H1 (cell line): Measurements from ENCODE around the gene MARCHF2. TPM values are rescaled to one million over a fixed set of nuclear protein-coding genes. Genes with fewer than 3 reads are reported as not detected.

Experiments used
- CTCF ChIA-PET: fragments of 300-600 bp; sonication (Branson Sonifier 250); formaldehyde crosslinking; loops from one replicate; lab custom pipeline; 2021; ENCODE audit not compliant: partially characterized antibody; lab: Charles Lee
- POLR2A ChIA-PET: fragments of 300-600 bp; sonication (Branson Sonifier 250); formaldehyde crosslinking; loops from one replicate; lab custom pipeline; 2021; ENCODE audit warnings: inconsistent platforms; ENCODE audit not compliant: partially characterized antibody; lab: Charles Lee
- DNase-seq, 2 experiments: peaks; one replicate each; pipeline versions ENCODE4 v3.0.0 to v3.0.0-alpha.2; 2010 to 2022; ENCODE audit warnings: low spot score in 2 of 2, low read depth in 1 of 2, mixed read lengths in 1 of 2
- FAIRE-seq: peaks from 2 replicates; lab custom pipeline; 2011; peaks lifted over from hg19 to GRCh38; lab: Jason Lieb, UNC
- H2AFZ ChIP-seq: 2 replicates; pipeline ENCODE4 v1.8.1; 2012; ENCODE audit warnings: low read length, inconsistent platforms
- H2AK5ac ChIP-seq: 2 replicates; pipeline ENCODE4 v1.6.1; 2013; ENCODE audit warnings: low read depth, low read length
- H2BK120ac ChIP-seq: replicated peaks from 2 replicates; pipeline ENCODE3; 2013; ENCODE audit warnings: low read depth, low read length, inconsistent platforms
- H2BK12ac ChIP-seq: 2 replicates; pipeline ENCODE4 v1.6.1; 2013; ENCODE audit warnings: low read depth, low read length
- H2BK15ac ChIP-seq: 2 replicates; pipeline ENCODE4 v1.6.1; 2013; ENCODE audit warnings: low read length
- H2BK20ac ChIP-seq: 2 replicates; pipeline ENCODE4 v1.6.1; 2013; ENCODE audit warnings: low read length
- H2BK5ac ChIP-seq: 2 replicates; pipeline ENCODE4 v1.6.1; 2013; ENCODE audit warnings: low read depth, low read length
- H3K14ac ChIP-seq: 2 replicates; pipeline ENCODE4 v1.6.1; 2013; ENCODE audit warnings: inconsistent platforms; ENCODE audit not compliant: insufficient read length
- H3K18ac ChIP-seq: 2 replicates; pipeline ENCODE4 v1.6.1; 2013; ENCODE audit warnings: low read length; ENCODE audit errors: extremely low read depth
- H3K23ac ChIP-seq: 2 replicates; pipeline ENCODE4 v1.6.1; 2013; ENCODE audit warnings: inconsistent platforms; ENCODE audit not compliant: insufficient read length
- H3K23me2 ChIP-seq: 2 replicates; pipeline ENCODE4 v1.6.1; 2013; ENCODE audit warnings: low read depth, low read length
- H3K27ac ChIP-seq: 2 replicates; pipeline ENCODE4 v1.6.1; 2011; ENCODE audit warnings: low read depth, low read length, inconsistent platforms
- H3K27me3 ChIP-seq, 4 experiments: replicated peaks in 1 of 4; 1 replicate in 1 of 4; 2 replicates in 3 of 4; pipeline versions ENCODE4 v1.6.1 to v1.8.1; 2011 to 2013; ENCODE audit warnings: low read length in 3 of 4, mild to moderate bottlenecking in 3 of 4, inconsistent platforms in 2 of 4, mixed read lengths in 2 of 4, moderate library complexity in 1 of 4; ENCODE audit not compliant: control insufficient read depth in 3 of 4, insufficient read depth in 3 of 4; ENCODE audit errors: extremely low read depth in 1 of 4
- H3K36me3 ChIP-seq, 4 experiments: 2 replicates each; pipeline versions ENCODE4 v1.6.1 to v1.8.1; 2011 to 2013; ENCODE audit warnings: mild to moderate bottlenecking in 4 of 4, low read length in 3 of 4, moderate library complexity in 2 of 4, control low read depth in 1 of 4, inconsistent platforms in 1 of 4; ENCODE audit not compliant: insufficient read depth in 4 of 4, control insufficient read depth in 2 of 4
- H3K4ac ChIP-seq: replicated peaks from 2 replicates; pipeline ENCODE3; 2013; ENCODE audit warnings: low read length, low read depth, mixed read lengths, inconsistent platforms; ENCODE audit not compliant: insufficient read length
- H3K4me1 ChIP-seq, 4 experiments: replicated peaks in 1 of 4; 1 replicate in 1 of 4; 2 replicates in 3 of 4; pipeline versions ENCODE4 v1.6.1 to v1.8.1; 2011 to 2013; ENCODE audit warnings: low read length in 3 of 4, inconsistent platforms in 2 of 4, mixed read lengths in 1 of 4; ENCODE audit not compliant: insufficient read depth in 4 of 4, control insufficient read depth in 3 of 4
- H3K4me2 ChIP-seq, 2 experiments: 2 replicates each; pipeline versions ENCODE4 v1.6.1 to v1.8.1; 2011 to 2013; ENCODE audit warnings: low read depth in 2 of 2, low read length in 2 of 2, control low read depth in 1 of 2, inconsistent platforms in 1 of 2, mild to moderate bottlenecking in 1 of 2; ENCODE audit not compliant: insufficient read depth in 1 of 2
- H3K4me3 ChIP-seq, 4 experiments: fragments of 200-600, 300-600 bp in 1 of 4; sonication (generic), shearing (Covaris generic), sonication (Bioruptor Twin) in 1 of 4; 2 replicates each; pipeline versions ENCODE4 v1.5.1 to v1.8.1; 2011 to 2016; ENCODE audit warnings: low read length in 4 of 4, low read depth in 3 of 4, control low read depth in 2 of 4, inconsistent platforms in 2 of 4, mild to moderate bottlenecking in 2 of 4, mixed read lengths in 1 of 4, moderate library complexity in 1 of 4; ENCODE audit not compliant: insufficient read depth in 2 of 4; ENCODE audit errors: extremely low read depth in 1 of 4
- H3K56ac ChIP-seq: replicated peaks from 2 replicates; pipeline ENCODE3; 2013; ENCODE audit warnings: low read depth, mild to moderate bottlenecking, mixed read lengths, low read length, inconsistent platforms; ENCODE audit not compliant: insufficient read length
- H3K79me1 ChIP-seq: 2 replicates; pipeline ENCODE4 v1.6.1; 2013; ENCODE audit warnings: low read depth, low read length, control low read depth
- H3K79me2 ChIP-seq, 2 experiments: 2 replicates each; pipeline versions ENCODE4 v1.6.1 to v1.8.1; 2012 to 2013; ENCODE audit warnings: low read length in 2 of 2, mild to moderate bottlenecking in 2 of 2, inconsistent platforms in 1 of 2; ENCODE audit not compliant: insufficient read depth in 2 of 2, control insufficient read depth in 1 of 2
- H3K9ac ChIP-seq, 4 experiments: replicated peaks in 1 of 4; 1 replicate in 1 of 4; 2 replicates in 3 of 4; pipeline versions ENCODE4 v1.6.1 to v1.8.1; 2011 to 2013; ENCODE audit warnings: low read depth in 3 of 4, low read length in 3 of 4, control low read depth in 2 of 4, mild to moderate bottlenecking in 2 of 4, moderate library complexity in 2 of 4, inconsistent platforms in 1 of 4; ENCODE audit errors: extremely low read depth in 1 of 4
- H3K9me3 ChIP-seq, 2 experiments: 2 replicates each; pipeline versions ENCODE4 v1.6.1 to v1.8.1; 2012 to 2013; ENCODE audit warnings: mild to moderate bottlenecking in 2 of 2, moderate library complexity in 2 of 2, control low read depth in 1 of 2, inconsistent platforms in 1 of 2, low read depth in 1 of 2, low read length in 1 of 2, mixed read lengths in 1 of 2; ENCODE audit not compliant: insufficient read depth in 2 of 2
- H4K20me1 ChIP-seq, 2 experiments: replicated peaks in 1 of 2; 2 replicates each; pipeline versions ENCODE3 to v1.8.1; 2011 to 2013; ENCODE audit warnings: inconsistent platforms in 2 of 2, low read length in 2 of 2, mild to moderate bottlenecking in 1 of 2; ENCODE audit not compliant: insufficient read depth in 2 of 2, control insufficient read depth in 1 of 2
- H4K5ac ChIP-seq: 2 replicates; pipeline ENCODE4 v1.6.1; 2013; ENCODE audit warnings: low read length, low read depth, mixed read lengths, inconsistent platforms; ENCODE audit not compliant: insufficient read length
- H4K8ac ChIP-seq: 2 replicates; pipeline ENCODE4 v1.8.0; 2013; ENCODE audit warnings: mild to moderate bottlenecking, moderate library complexity, low read length, inconsistent platforms; ENCODE audit not compliant: insufficient read depth; ENCODE audit errors: extremely low read depth
- H4K91ac ChIP-seq: replicated peaks from 2 replicates; pipeline ENCODE3; 2013; ENCODE audit warnings: low read length, mixed read lengths, inconsistent platforms; ENCODE audit not compliant: insufficient read length
- ATF3 ChIP-seq: IDR thresholded peaks from 2 replicates; pipeline ENCODE4 v1.6.1; 2011; ENCODE audit warnings: low read depth, mild to moderate bottlenecking, low read length; ENCODE audit not compliant: insufficient read depth
- CBX8 ChIP-seq: fragments of 300-800, 300-1000 bp; sonication (generic); IDR thresholded peaks from 2 replicates; pipeline ENCODE4 v1.7.1; 2016; ENCODE audit warnings: low read depth, low read length, borderline replicate concordance
- CHD1 ChIP-seq: IDR thresholded peaks from 2 replicates; pipeline ENCODE4 v1.6.1; 2012; ENCODE audit warnings: low read depth, low read length, improper control_type of control experiment
- CTCF ChIP-seq, 3 experiments: IDR thresholded peaks; 1 replicate in 2 of 3; 2 replicates in 1 of 3; pipeline versions ENCODE4 v1.5.1 to v1.6.1; 2011; ENCODE audit warnings: low read length in 3 of 3, mild to moderate bottlenecking in 3 of 3, inconsistent platforms in 2 of 3, low read depth in 1 of 3, moderate library complexity in 1 of 3; ENCODE audit not compliant: insufficient read depth in 1 of 3; ENCODE audit errors: control extremely low read depth in 1 of 3
- GABPA ChIP-seq: IDR thresholded peaks from 2 replicates; pipeline ENCODE4 v1.6.1; 2011; ENCODE audit warnings: mild to moderate bottlenecking, low read length, moderate library complexity, borderline replicate concordance; ENCODE audit not compliant: insufficient read depth
- WGBS, 2 experiments: shearing (Covaris generic) in 1 of 2; methylation state at CpG; one replicate each; pipeline versions ENCODE4 v1.1.6 to v1.1.7; 2013 to 2015; ENCODE audit warnings: low lambda C conversion rate in 2 of 2, mixed read lengths in 2 of 2, inconsistent platforms in 1 of 2, low coverage in 1 of 2, missing lambda C conversion rate in 1 of 2; ENCODE audit not compliant: insufficient replicate concordance in 2 of 2, insufficient coverage in 1 of 2, insufficient read length in 1 of 2; ENCODE audit errors: extremely low coverage in 1 of 2, missing lambda C conversion rate in 1 of 2; 5-methylcytosine and 5-hydroxymethylcytosine counted together
- polyA plus RNA-seq, 7 experiments: library from polyadenylated mRNA; depleted of rRNA in 3 of 7; stranded (reverse) in 5 of 7; unstranded in 2 of 7; fragments of >200 nt in 5 of 7; fragments of 200-250 nt in 2 of 7; gene quantifications; 1 replicate in 5 of 7; 2 replicates in 1 of 7; 4 replicates in 1 of 7; pipeline versions ENCODE4 v1.2.1 to v1.2.3, GENCODE V29; 2011 to 2013; ENCODE audit warnings: missing spikeins in 2 of 7, mixed read lengths in 2 of 7
- total RNA-seq: library from RNA; stranded (reverse); fragmentation: NEBNext Ultra II Directional; extraction: Animal tissue kit (Norgen Biotek cat#: 25700); gene quantifications from 2 replicates; pipeline ENCODE4 v1.2.1, GENCODE V29; 2021

The MARCHF2 gene
- total and polyA plus RNA-seq, 2 of the 8 experiments (the other 6 are each of a cell fraction or from before 2014, with no cell fraction given): 18.5 to 46.2 TPM

DNA sequence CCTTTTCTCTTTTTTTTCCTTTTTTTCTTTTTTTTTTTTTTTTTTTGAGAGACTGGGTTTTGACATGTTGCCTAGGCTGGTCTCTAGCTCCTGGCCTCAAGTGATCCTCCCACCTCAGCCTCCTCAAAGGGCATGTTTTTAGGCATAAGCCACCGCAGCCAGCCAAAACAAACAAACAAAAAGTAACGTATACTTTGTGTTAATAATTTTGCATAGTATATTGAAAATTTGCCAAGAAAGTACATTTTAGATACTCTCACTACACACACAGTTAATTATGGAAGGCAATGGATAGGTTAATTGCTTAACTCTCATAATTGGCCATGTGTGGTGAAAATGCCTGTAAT lies 24.5 kb upstream of the MARCHF2 start:
- Histone ChIP-seq H2BK12ac (no peak overlapping the region), H3K27me3 (no peaks in the 10 kb centered on the region), H3K56ac (no peak overlapping the region), H4K5ac (no peak overlapping the region), H2BK20ac (no peak overlapping the region), H3K79me2 (peaks cover 7 to 28% of the 10 kb centered on the region in 2 experiments), H2AFZ (no peak overlapping the region), H2BK15ac (no peak overlapping the region), H4K20me1 (peaks cover 4 to 6% of the 10 kb centered on the region in 2 experiments), H3K4me2 (no peak overlapping the region; a peak in 1 of 4 replicates), H3K18ac (no peak overlapping the region), H3K79me1 (peaks cover 16% of the 10 kb centered on the region), H3K4me1 (peaks cover 0 to 10% (median 4%) of the 10 kb centered on the region in 4 experiments; a peak in 6 of 7 replicates), H3K27ac (no peak overlapping the region), H3K23ac (no peak overlapping the region), H2BK120ac (no peak overlapping the region), H3K4ac (no peak overlapping the region), H2AK5ac (no peak overlapping the region), H3K14ac (no peak overlapping the region), H3K36me3 (no peaks in the 10 kb centered on the region), H3K9ac (no peak overlapping the region), H3K9me3 (peaks cover 0 to 5% of the 10 kb centered on the region in 2 experiments; a peak in 1 of 4 replicates), H2BK5ac (no peak overlapping the region), H4K91ac (no peak overlapping the region), H3K23me2 (no peaks in the 10 kb centered on the region), H3K4me3 (no peak overlapping the region), H4K8ac (no peak overlapping the region)
- ChIA-PET POLR2A (interaction anchor here (0.6 to 1.3 kb wide), 2 partner anchors 21 to 70 kb away, joined by 4 read pairs; no protein-coding TSS in a partner anchor), CTCF (interaction anchor here (0.6 to 1.4 kb wide), 2 partner anchors 36 to 103 kb away, joined by 4 read pairs; no protein-coding TSS in a partner anchor)
- 50% methylated on average over 2 of the region's 2 CpGs; no CpG with 5 or more reads in 1 of the 2 experiments for WGBS, 2 experiments
- FAIRE-seq: no peak
- DNase-seq: no peak
- TF ChIP-seq ATF3 (no peak), CTCF (IDR thresholded peaks at IDR 0.05; ENCODE audit: control extremely low read depth in 1 of 3, insufficient read depth in 1 of 3, low read depth in 1 of 3, low read length in 3 of 3) (no peak), GABPA (no peak), CBX8 (no peak), CHD1 (no peak)
